T-helper 2 cell (primary cell): ENCODE data around the gene SLC8A1.

Source experiments
- DNase-seq, 5 experiments: peaks; one replicate each; pipeline versions ENCODE4 v3.0.0 to v3.0.0-alpha.2; 2012 to 2022

Gene SLC8A1

DNA sequence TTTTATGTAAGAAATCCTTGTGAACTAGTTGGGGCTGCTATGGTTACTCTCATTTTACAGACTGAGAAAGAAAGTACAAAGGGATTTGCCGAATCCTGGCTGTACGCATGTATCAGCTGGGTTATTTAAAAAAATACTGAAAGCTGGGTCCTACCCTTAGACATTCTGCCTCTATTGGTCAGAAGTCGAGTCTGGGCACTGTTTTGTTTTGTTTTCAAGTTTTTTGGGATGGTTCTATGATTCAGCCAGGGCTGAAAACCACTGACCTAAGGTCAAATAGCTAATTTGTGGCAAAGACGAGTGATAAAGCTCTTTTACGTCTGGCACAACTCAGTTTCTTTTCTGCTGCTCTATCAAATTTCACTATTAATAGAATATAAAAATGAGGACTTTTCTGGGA lies 5.9 kb upstream of the SLC8A1 start:
- DNase-seq, result no peak

- no peak for DNase-seq
Measured at GRCh38 chr2:40457366-40457765, 5.5 kb upstream of the SLC8A1 start.

DNA sequence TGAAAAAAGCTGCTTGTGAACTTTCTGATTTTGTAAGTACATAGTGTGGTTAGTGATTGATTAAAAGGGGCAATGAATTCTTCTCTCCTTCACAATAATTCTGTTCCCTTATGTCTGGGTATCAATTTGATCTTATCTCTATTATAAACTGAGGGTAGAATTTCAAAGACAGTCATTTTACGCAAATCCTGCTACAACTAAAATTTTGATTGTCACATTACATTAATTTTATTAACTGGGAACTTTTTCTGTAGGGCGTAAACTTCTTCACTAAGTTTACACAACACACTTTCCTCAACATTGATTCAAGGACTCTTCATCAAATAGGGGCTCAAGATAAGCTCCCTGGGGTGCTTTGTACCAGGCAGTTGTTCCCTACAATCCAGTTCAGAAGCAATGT lies 5.0 kb upstream of the SLC8A1 start:
- DNase-seq, result no peak

GRCh38 chr2:40455661-40456060 lies 3.8 kb upstream of the SLC8A1 start:
- DNase-seq, result no peak

DNA sequence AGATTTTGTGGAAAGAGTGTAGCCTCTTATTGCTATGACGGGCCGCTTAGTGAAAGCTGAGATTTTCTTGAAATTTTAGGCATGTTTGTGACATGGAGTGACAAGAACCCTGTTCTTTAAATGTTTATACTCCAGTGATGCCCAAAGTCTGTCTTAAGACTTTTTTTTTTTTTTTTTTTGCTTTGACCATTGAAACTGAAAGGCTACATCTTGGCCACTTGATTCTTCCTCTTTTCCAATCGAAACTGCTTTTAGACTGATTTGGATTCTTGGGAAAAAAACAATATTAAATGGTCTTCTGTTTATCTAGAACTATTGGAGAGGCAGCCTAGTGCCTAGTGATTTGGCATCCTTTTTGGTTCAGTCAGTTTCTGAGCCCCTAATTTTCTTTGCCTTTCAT lies 2.4 kb upstream of the SLC8A1 start:
- no peak for DNase-seq

DNA sequence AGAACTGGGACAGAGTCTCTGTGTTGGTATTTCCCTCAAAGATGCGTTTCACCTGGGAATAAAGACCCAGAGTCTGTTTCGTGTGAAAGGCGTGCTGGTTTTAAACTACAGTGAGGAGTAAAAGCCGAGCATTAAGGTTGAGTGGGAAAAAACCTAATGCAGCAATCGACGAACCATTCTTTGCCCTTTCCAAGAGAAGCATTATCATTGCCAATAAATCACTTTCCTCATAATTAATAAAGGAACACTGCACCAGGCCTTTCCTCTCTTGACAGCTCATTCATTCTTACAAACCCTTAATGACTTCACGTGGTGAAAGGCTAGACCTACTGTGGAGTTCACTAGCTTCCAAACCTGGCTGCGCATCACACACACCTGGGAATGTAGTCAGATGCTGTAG lies 896 bp upstream of the SLC8A1 start:
- DNase-seq, result no peak

GRCh38 chr2:40450796-40451430 lies 977 bp downstream of the SLC8A1 start:
- DNase-seq, result no peak

DNA sequence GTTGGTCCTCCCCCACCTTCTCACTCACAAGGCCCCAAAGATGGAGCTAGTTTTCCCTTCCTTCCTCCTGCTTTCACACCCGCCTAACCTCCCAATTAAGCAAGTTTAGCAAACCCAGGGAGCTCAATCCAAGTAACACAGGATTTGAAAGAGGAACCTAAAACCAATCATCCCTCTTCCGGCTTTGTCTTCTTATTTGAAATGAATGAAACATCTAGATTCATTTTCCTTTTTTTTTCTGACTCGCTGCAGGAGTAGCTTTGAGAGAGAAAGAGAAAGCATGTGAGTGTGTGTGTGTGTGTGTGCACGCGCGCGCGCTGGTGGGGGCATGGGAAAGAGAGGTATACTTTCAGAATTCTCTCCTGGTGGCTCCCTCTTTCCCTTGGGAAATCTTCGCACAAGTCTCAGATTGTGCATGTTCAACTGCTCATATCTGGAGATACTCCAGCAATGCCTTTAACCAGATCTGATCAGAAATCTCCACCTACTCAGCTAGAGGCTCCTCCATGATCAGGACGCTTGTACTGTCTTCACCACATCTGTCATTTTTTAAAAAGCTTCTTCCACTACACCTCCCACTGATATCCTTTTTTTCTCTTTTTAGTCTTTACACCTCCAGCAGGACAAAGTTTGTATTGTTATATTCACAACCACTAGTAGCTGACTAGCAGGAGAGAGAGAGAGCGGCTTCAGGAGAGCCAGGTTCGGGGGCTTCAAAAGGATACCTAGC lies 1.7 kb downstream of the SLC8A1 start:
- peak in 1 of 5 experiments; percentile 16 for DNase-seq

DNA sequence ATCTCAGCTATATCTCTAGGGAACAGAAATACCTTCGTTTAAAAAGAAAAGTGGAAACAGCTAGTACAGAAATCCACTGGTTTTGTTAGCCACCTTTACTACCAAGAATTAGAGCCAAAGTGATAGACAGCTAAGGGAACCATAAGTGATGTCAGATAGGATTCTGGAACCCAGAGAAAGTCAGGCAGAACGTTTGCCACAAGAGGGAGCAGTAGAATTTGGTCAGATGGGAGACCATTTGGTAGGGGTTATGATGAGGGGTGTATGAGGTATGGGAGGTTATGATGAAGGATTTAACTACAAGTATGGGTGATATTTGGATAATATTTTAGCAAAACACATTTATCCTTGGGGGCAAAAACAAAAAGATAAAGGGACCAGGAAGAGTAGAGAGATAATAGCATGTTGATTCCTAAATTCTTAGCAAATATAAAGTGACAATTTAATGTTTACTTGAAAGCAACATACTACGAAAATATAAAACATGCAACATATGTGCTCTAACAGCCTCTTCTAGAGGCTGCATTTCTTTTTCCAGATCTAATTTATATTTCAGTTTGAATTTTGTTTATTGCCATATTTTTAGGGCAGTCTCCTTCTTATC lies 3.3 kb downstream of the SLC8A1 start:
- no peak for DNase-seq

DNA sequence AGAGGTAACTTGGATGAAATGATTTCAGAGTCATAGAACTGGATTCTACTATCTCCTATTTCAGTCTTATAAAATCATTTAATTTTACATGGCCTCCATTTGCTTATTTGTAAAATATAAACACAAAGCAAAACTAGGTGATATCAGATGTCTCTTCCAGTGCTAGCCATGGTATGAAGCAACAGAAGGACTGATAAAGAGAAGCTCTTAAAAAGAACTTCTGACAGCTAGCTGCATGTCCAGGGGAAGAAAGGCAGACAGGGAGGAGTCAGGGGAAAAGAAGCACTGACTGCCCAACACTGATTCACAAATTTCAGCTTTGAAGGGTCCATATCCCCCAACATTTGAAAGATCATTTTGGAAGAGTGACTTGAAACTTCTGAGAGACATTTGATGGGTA lies 6.4 kb downstream of the SLC8A1 start:
- DNase-seq, result no peak

- DNase-seq, result no peak
Measured at GRCh38 chr2:40440835-40441234, 11.1 kb downstream of the SLC8A1 start.

- no peak for DNase-seq
Measured at GRCh38 chr2:40439473-40439872, 12.4 kb downstream of the SLC8A1 start.

DNA sequence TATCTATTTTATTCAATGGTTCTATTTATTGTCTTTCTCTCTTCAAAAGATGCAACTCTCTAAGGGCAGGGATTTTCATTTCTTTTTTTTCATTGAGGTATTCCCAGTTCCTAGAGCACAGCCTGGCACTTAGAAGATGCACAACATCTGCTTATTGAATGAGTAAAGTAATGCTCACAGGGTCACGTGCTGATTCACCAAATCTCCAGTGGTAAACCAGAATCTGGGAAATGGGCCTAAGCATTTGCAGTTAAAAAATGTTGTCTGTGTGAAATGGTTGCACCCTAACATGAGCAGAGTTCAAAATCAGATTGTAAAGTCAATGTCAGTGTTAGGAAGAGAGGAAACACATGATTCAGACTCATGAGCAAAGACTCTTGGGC lies 15.8 kb downstream of the SLC8A1 start:
- DNase-seq, result no peak

DNA sequence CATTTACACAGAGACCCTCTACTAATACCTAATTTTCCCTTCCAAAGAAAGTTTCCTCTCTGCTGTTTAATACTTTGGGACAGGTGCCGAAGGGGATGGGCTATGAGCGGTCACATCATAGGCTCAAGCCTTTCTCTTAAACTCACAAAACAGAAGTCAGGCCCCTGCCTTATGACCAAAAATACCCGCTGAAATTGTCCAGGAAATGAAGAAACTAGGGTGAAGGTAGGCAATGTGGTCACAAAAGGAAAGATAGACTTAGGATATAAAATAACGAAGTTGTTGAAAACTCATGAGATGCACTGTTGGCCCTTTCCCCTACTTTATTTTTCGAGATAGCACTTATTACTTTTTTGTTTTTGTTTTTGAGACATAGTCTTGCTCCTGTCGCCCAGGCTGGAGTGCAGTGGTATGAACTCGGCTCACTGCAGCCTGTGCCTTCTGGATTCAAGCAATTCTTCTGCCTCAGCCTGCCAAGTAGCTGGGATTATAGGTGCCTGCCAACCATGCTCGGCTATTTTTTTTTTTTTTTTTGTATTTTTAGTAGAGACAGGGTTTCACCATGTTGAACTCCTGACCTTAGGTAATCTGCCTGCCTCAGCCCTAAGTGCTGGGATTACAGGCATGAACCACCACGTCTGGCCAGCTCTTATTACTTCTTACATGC lies 16.3 kb downstream of the SLC8A1 start:
- no peak for DNase-seq

DNA sequence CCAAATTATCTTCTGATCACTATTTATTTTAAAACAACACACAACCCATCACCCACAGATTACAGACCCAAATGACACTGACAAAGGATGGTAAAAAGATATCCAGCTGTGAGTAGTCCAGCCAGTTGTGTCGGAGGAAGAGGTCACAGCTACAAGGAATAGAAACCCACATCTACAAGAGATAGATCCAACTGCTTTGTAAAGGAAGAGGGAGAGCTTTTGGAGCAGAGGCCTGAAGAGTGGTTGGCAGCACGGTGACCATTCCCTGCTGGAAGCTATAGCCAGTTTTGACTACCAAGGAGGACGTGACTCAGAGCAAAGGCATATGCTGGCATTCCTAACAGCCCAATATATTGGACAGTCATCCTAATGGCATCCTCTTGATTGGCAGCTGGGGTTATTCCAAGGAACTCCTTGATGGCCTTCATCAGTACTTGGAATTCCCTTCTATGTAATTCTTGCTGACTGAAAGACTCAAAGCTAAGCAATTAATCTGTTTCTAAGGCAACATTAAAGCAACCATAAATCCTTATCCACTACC lies 17.1 kb downstream of the SLC8A1 start:
- no peak for DNase-seq

DNA sequence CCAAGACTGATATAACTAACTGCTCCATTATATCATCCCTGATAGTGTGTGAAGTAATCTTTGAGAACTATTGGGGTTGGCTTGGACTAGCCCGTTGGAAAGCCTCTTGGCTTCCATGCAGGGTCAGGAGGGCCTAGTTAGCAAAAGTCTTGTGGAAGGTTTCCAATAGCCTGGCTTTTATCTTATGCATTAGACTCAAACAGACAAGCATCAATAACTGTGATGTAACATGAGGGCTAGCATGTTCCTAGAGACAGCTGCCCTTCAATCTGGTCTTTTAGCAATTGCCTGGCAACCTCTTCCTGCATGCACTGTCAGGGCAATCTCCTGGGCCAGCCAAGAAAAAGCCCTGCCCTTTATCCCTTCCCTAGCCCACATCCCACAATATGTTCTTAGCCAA lies 18.2 kb downstream of the SLC8A1 start:
- DNase-seq, result no peak

DNA sequence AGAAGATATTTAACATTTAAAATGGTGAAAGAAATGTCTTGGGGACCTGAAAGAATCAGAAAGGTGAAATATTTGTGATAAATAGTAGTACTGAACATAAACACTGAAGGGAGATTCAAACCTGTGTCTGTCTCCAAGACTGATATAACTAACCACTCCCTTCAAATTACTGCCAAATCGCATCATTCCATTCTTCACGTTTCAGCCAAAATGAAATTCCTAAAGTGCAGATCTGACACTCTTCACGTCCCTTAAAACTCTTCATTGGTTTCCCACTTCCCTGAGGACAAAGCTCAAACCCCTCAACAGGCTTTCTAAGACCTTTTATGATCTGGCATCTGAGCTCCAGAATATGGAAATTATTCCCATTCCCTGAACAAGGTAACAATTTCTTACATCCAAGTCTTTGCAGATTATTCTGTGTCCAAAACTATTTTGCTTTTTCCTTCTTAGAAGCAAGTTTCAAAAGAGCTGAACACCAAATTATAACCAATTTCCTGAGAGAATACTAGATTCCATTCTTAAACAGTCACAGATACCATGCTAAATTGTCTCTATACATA lies 18.9 kb downstream of the SLC8A1 start:
- DNase-seq, result no peak

DNA sequence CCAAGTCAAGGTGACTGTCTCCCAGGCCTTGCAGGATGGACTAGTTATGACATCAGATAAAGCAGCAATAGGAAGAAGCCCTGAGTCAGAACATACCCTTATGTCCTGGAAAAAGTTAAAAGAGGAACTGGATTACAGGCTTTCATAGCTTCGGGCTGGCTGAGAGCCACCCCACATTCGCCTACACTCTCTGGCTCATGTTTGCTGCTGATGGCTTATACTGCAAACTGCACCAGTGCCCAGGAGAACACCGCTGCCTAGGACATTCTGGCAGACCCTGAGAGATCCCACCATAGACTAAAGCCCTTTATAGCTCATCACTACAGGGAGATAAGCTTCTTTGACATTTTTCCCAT lies 20.3 kb downstream of the SLC8A1 start:
- DNase-seq, result no peak

GRCh38 chr2:40430776-40431599 lies 20.9 kb downstream of the SLC8A1 start:
- DNase-seq, result no peak

- no peak for DNase-seq
Measured at GRCh38 chr2:40428439-40428838, 23.5 kb downstream of the SLC8A1 start.

GRCh38 chr2:40421631-40422297 lies 30.1 kb downstream of the SLC8A1 start:
- no peak for DNase-seq

DNA sequence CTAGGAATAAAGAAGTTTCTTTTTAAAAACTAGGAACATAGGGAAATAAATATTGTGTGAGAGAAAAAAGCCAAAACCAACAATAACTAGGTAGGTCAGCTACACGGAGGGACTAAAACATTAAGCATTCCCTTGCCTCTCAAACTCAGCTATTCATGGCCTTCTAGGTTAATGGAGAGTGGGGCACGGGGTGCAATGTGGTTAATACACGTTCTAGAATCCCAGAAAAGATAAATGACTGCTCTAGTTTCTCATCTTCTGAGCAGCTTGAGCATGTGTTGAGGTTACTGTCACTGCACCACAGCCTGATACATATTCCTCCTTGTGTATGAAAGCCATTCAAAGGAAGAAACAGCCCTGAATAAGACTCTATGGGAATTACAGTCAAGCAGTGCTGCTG lies 31.4 kb downstream of the SLC8A1 start:
- no peak for DNase-seq
